Neuron (in vitro differentiated cells): ENCODE results near the gene CTNNA3.

ENCODE experiments used
- H2AFZ ChIP-seq: one replicate; pipeline ENCODE4 v1.6.1; 2013; ENCODE audit warnings: low read depth, mild to moderate bottlenecking, inconsistent platforms, low read length, moderate library complexity
- H3K27me3 ChIP-seq: one replicate; pipeline ENCODE4 v1.6.1; 2013; ENCODE audit warnings: low read length; ENCODE audit not compliant: insufficient read depth
- H3K36me3 ChIP-seq: one replicate; pipeline ENCODE4 v1.6.1; 2013; ENCODE audit warnings: low read length; ENCODE audit not compliant: insufficient read depth
- H3K4me1 ChIP-seq: one replicate; pipeline ENCODE4 v1.6.1; 2013; ENCODE audit warnings: low read length; ENCODE audit not compliant: insufficient read depth
- H3K4me3 ChIP-seq: 2 replicates; pipeline ENCODE4 v1.5.1; 2013; ENCODE audit warnings: mild to moderate bottlenecking, low read length, moderate library complexity
- H3K9me3 ChIP-seq: one replicate; pipeline ENCODE4 v1.6.1; 2013; ENCODE audit warnings: low read length

Gene CTNNA3

DNA sequence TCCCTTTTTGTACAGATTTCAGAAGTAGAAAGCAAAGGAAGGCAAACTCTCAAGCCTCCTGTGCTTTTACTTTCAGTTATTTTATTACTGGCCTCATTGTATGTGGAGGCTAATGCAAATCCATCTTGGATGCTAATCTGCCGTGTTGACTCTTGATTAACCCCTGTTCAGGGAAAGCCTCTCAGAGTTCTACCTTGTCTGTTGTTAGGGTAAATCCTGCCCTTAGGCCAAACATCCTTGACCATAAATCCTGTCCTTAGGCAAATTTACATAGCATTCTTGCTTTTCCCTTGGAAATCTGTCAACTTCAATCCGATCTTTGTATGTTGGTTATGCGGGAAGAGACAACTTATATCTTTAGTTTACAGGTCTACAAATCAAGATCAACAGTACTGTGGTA lies 1480.1 kb downstream of the CTNNA3 start:
- Histone ChIP-seq H2AFZ (no peak overlapping the region), H3K27me3 (no peaks in the 10 kb centered on the region), H3K9me3 (no peaks in the 10 kb centered on the region), H3K4me3 (no peak overlapping the region), H3K36me3 (no peaks in the 10 kb centered on the region), H3K4me1 (no peaks in the 10 kb centered on the region)

DNA sequence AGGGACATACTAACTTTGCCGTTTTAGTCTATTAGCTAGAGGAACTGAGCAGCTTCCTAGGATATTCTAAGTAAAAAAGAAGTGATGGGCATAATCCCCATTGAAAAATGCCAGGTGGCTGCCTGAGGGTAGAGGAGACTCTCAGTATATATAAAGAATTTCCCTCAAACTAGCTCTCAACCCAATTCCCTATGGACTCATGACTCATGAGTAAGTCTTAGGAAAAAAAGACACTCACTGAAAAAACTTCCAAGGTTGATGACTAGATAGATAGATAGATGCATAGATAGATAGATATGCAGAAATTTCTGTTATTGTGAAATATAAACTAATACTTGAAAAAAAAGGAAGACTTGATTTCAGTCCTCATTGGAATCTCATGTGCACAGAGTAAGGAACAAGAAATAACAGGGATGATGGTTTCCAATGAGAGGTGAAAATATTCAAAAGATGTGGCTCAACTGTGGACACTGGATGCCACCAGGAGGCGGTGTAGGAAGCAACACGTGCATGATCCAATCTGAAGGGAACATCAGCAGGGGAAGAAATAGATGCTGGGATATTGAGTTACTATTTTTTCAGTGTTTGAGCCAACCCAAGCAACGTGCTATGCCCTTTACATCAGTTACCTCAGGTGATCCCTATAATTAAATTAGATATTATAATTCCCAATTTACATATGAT lies 1481.1 kb downstream of the CTNNA3 start:
- H3K4me1 ChIP-seq: no peaks in the 10 kb centered on the region
- H3K9me3 ChIP-seq: no peaks in the 10 kb centered on the region
- H3K4me3 ChIP-seq: no peak overlapping the region
- H2AFZ ChIP-seq: no peak overlapping the region
- no peaks in the 10 kb centered on the region for H3K36me3 ChIP-seq
- no peaks in the 10 kb centered on the region for H3K27me3 ChIP-seq

DNA sequence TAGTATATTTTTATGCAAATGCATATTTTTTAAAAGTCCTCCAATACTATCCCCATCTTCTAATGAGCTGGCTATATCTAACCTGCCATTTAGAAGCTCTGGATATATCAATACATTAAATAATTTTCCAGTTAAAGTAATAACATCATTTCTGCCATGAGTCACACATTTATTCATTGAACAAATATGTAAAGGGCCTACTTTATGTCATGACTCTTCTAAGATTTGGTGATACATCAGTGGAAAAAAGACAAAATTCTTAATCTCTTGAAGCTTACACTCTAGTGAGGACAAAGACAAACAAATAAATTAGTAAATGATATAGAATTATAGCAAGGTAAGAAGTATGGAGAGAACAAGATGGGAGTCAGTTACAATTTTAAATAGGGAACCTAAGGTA lies 1487.0 kb downstream of the CTNNA3 start:
- no peaks in the 10 kb centered on the region for H3K9me3 ChIP-seq
- H3K4me1 ChIP-seq: no peaks in the 10 kb centered on the region
- no peaks in the 10 kb centered on the region for H3K27me3 ChIP-seq
- no peak overlapping the region for H2AFZ ChIP-seq
- H3K4me3 ChIP-seq: no peak overlapping the region
- H3K36me3 ChIP-seq: no peaks in the 10 kb centered on the region

DNA sequence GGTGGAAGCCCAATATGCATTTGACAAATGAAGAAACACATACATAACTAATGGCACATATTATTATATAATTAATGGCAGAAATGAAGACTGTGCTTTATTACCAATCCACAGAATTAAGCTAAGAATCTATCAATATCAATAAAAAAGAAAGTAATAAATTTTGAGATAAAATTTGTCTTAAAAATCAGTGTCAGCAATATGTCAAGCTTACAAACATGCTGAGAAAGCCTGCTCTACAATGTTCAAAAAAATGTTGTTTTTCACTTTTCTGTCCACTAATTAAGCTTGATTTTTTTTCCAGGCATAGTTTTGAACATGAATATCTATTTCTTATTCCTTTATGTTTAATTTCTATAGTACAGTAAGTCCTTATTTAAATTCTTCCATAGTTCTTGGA lies 1491.2 kb downstream of the CTNNA3 start:
- Histone ChIP-seq H2AFZ (no peak overlapping the region), H3K9me3 (no peaks in the 10 kb centered on the region), H3K36me3 (no peaks in the 10 kb centered on the region), H3K4me3 (no peak overlapping the region), H3K27me3 (no peaks in the 10 kb centered on the region), H3K4me1 (no peaks in the 10 kb centered on the region)

DNA sequence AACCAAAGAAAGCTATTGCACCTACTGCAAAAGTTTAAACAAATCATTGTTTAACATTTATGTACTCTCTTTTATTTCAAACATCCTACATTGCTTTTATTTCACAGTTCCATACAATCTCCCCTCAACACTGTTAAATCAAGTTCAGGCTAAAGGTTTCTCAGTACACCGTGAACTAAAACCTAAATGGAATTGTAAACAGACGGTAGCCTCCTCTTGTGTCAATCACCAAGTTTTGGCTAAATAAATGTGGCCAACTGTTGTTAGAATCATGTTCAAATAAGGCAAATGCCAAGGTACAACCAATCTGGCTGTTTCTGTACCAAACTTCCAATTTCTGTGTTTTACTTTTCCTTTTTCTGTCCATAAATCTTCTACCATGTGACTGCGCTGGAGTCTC lies 1493.9 kb downstream of the CTNNA3 start:
- no peak overlapping the region for H3K4me3 ChIP-seq
- no peaks in the 10 kb centered on the region for H3K9me3 ChIP-seq
- H3K36me3 ChIP-seq: no peaks in the 10 kb centered on the region
- H3K4me1 ChIP-seq: no peaks in the 10 kb centered on the region
- H2AFZ ChIP-seq: no peak overlapping the region
- no peaks in the 10 kb centered on the region for H3K27me3 ChIP-seq

DNA sequence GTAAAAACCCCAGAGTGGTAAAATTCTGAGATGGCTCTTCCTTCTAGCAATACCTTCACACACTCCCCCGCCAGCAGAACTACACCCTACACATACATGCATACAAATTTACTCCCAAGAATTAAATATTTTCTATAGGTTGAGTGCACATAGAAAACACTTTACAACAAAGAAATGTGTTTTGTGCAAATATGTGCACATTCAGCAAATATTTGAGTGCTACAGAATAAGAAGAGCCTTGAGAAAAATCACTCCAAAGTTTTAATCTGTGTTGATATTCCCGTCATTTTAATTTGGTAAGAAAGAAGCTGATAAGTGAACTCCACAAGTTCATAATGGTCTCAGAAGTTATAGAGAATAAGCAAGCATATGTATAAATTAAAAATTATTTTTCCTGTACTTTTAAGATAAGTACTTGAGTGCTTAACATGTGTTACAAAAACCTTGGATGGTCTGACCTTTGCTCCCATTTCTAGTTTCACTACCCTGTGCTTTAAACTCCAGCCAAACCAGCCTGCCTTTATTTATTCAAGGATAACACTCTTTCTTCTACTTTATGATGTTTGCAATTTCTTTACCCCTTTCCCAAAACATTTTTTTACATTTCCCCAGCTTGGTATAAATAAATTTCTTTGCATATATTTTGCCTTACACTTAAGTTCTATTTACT lies 1503.7 kb downstream of the CTNNA3 start:
- no peaks in the 10 kb centered on the region for H3K27me3 ChIP-seq
- no peaks in the 10 kb centered on the region for H3K36me3 ChIP-seq
- H2AFZ ChIP-seq: no peak overlapping the region
- H3K9me3 ChIP-seq: no peaks in the 10 kb centered on the region
- no peaks in the 10 kb centered on the region for H3K4me1 ChIP-seq
- no peak overlapping the region for H3K4me3 ChIP-seq

DNA sequence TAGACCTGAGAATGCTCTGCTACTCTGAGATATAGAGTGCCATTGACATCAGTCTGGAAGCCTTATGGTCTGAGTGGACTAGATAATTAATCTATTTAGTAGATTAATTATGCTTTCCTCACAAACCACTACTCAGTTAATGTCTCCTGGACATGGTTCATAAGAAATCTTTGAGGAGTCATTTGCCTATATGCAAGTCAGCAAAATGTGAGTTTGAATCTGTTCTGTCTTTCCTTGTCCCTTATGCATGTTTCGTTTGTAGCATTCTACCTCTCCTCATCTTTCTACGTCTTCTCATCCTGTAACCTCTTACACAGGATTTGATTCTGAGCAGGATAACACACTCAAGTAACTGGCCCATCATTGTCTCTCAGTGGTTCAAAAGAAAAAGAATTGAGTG lies 1505.6 kb downstream of the CTNNA3 start:
- Histone ChIP-seq H3K4me1 (no peaks in the 10 kb centered on the region), H3K36me3 (no peaks in the 10 kb centered on the region), H3K9me3 (no peaks in the 10 kb centered on the region), H3K27me3 (no peaks in the 10 kb centered on the region), H3K4me3 (no peak overlapping the region), H2AFZ (no peak overlapping the region)

DNA sequence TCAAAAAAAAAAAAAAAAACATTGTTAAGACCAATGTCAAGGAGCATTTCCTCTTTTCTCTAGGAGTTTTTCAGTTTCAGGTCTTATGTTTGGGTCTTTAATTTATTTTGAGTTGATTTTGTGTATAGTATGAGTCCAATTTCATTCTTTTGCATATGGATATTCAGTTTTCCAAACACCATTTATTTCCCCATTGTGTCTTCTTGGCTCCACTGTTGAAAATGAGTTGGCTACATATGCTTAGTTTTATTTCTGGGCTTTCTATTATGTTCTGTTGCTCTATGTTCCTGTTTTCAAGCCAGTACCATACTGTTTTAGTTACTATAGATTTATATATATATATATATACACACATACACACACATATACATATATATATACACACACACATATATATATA lies 1506.7 kb downstream of the CTNNA3 start:
- H2AFZ ChIP-seq: no peak overlapping the region
- no peaks in the 10 kb centered on the region for H3K9me3 ChIP-seq

DNA sequence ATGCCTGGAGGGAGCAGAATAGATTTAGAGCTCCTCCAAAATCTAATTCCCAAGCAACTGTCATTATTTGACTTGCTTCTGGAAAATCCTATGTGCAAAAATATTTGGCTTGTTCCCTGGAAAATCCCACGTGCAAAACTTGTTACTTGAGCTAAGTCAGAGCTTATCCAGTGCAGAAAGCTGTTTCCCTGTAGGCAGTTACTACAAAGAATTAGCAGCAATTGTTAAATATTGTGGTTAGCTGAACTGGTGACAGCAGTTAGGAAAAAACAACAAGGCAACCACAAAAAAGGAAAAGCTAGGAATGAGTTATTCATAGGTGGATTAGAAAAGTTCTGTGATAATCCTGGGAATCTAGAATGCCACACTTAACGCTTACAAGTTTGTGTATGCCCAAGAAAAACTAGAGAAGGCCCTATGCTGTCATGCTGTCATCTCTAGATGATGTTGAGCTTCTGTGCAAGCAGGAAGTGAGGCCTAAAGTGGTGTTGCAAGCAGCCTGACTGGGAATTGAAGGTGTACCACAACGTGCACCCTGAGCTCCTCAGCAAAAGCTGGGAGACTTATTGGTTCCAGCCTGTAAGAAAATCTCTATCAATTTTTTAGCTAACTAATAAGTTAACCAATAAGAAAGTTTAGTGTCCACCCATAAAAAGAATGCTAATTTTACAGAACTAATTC lies 1508.8 kb downstream of the CTNNA3 start:
- Histone ChIP-seq H3K27me3 (no peaks in the 10 kb centered on the region), H3K4me1 (no peaks in the 10 kb centered on the region), H3K9me3 (no peaks in the 10 kb centered on the region)

More for the DNA sequence above, 1506.7 kb downstream of the CTNNA3 start:
- H3K4me1 ChIP-seq: no peaks in the 10 kb centered on the region
- H3K36me3 ChIP-seq: no peaks in the 10 kb centered on the region
- no peaks in the 10 kb centered on the region for H3K27me3 ChIP-seq
- no peak overlapping the region for H3K4me3 ChIP-seq

DNA sequence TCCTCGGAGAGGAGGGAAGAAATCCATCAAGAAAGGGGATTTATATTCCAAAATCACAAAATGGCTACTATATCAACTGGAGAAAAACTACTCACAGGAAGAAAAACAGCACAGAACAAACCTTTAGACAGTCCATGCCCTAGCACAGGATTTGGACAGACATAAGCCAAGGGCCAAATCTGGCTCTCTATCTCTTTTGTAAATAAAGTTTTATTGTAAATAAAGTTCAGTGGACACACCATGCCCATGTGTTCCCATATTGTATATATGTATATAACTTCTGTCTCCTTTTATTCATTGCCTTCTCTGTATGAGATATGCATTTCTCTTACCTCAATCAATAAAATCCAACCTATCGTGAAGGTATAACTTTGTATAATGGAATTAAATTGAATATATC lies 1513.0 kb downstream of the CTNNA3 start:
- H3K4me3 ChIP-seq: no peak overlapping the region
- no peaks in the 10 kb centered on the region for H3K27me3 ChIP-seq
- no peaks in the 10 kb centered on the region for H3K36me3 ChIP-seq
- H2AFZ ChIP-seq: no peak overlapping the region
- no peaks in the 10 kb centered on the region for H3K4me1 ChIP-seq
- no peaks in the 10 kb centered on the region for H3K9me3 ChIP-seq

More for the DNA sequence above, 1508.8 kb downstream of the CTNNA3 start:
- H3K4me3 ChIP-seq: no peak overlapping the region
- no peaks in the 10 kb centered on the region for H3K36me3 ChIP-seq
- no peak overlapping the region for H2AFZ ChIP-seq

DNA sequence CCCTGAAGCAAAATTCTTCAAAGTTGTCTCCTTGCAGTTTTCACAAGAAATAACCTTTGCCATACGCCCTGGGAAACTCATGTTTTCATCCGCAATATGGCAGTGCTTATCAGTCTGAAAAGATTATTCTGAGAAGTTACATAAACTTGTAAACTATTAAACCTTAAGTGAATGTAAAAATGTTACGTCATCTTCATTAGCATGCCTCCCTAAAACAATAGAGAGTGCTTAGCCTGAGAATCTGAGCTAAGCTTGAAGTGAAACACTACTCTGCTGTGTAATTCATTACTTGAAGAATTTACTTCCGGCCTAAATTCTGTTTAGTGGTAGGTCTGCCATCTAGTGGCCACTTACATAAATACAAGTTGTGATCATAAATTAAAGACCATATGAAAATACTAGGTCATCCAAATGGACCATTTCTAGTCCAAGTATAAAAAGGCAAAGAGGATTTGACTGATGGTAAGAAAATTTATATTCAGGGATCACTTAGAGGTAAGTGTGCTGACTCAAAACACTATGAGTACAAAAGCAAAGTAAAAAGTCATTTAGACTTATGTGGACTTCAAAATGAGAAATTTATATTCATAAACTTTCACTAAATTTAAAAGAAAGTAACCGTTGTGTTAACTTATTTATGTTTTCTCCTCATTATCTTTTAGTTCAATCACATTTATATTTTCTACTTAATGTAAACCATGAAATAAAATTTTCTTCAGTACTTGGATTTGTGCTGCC lies 1515.2 kb downstream of the CTNNA3 start:
- H3K9me3 ChIP-seq: no peaks in the 10 kb centered on the region
- no peak overlapping the region for H3K4me3 ChIP-seq
- no peaks in the 10 kb centered on the region for H3K27me3 ChIP-seq
- H3K4me1 ChIP-seq: no peaks in the 10 kb centered on the region
- H2AFZ ChIP-seq: peak overlapping the region; percentile 76
- H3K36me3 ChIP-seq: no peaks in the 10 kb centered on the region

DNA sequence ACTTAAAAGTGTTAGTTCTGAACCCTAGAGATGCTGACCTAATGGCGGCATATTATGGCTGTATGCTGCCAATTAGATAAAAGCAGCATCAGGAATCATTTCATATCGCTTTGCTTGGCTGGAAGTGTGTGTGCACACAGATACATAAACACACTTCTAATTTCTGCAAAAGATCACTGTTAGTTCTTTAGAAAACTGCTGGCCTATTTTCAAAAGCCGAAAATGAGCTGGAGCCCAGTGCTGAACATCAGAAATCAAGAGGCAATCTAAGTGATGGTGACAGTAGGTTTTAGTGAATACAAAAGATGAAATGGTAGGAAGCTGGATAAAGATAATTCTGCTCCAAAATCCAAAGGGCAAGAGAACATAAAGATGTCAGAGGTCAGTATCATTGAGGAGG lies 1516.0 kb downstream of the CTNNA3 start:
- H3K36me3 ChIP-seq: no peaks in the 10 kb centered on the region
- H3K4me3 ChIP-seq: no peak overlapping the region
- no peaks in the 10 kb centered on the region for H3K9me3 ChIP-seq
- no peaks in the 10 kb centered on the region for H3K27me3 ChIP-seq
- H2AFZ ChIP-seq: peak overlapping the region; percentile 76
- H3K4me1 ChIP-seq: no peaks in the 10 kb centered on the region

DNA sequence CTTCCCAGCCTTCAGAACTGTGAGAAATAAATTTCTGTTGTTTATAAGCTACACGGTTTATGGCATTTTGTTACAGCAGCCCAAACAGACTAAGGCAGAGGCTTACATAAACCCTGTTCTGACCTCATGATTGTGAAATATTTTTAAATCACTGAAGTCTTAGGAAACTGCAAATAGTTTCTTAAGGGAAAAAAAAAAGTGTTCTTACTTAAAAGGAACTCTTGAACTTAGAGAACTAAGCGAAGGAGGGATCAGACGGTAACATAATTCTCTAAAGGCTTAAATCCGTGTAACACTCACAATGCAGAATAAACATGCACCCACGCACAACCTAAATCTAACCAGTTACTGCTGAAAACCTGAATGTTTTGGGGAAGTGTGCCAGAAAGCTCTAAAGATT lies 1519.2 kb downstream of the CTNNA3 start:
- Histone ChIP-seq H3K27me3 (no peaks in the 10 kb centered on the region), H3K4me3 (no peak overlapping the region), H3K9me3 (no peaks in the 10 kb centered on the region), H2AFZ (no peak overlapping the region), H3K36me3 (no peaks in the 10 kb centered on the region), H3K4me1 (no peaks in the 10 kb centered on the region)
